Neural progenitor cell (in vitro differentiated cells): Measurements from ENCODE around the gene NCOR1.

ENCODE experiments used
- CTCF ChIP-seq: fragments of 200-600 bp; sonication (generic); IDR thresholded peaks from 2 replicates; pipeline ENCODE4 v1.5.1; 2017; ENCODE audit warnings: antibody characterized with exemption, mild to moderate bottlenecking
- EZH2 ChIP-seq: fragments of 200-600 bp; sonication (generic); IDR thresholded peaks from 2 replicates; pipeline ENCODE4 v1.6.1; 2017; ENCODE audit warnings: antibody characterized with exemption, mild to moderate bottlenecking, moderate library complexity
- EZH2phosphoT487 ChIP-seq: fragments of 200-600 bp; sonication (generic); IDR thresholded peaks from 2 replicates; pipeline ENCODE4 v1.6.1; 2017; ENCODE audit warnings: antibody characterized with exemption

- TF ChIP-seq CTCF (no peak), EZH2phosphoT487 (no peak), EZH2 (no peak)
Measured at GRCh38 chr17:16241906-16242399, 26.6 kb upstream of the NCOR1 start.
